ENCODE data around the gene GPALPP1.
"Not testable (repeated sequence)": the region's sequence is repeated elsewhere in the genome, so short reads cannot be mapped to it uniquely, and the experiment has no call there.

GPALPP1 gene, protein sequence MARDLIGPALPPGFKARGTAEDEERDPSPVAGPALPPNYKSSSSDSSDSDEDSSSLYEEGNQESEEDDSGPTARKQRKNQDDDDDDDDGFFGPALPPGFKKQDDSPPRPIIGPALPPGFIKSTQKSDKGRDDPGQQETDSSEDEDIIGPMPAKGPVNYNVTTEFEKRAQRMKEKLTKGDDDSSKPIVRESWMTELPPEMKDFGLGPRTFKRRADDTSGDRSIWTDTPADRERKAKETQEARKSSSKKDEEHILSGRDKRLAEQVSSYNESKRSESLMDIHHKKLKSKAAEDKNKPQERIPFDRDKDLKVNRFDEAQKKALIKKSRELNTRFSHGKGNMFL

DNA sequence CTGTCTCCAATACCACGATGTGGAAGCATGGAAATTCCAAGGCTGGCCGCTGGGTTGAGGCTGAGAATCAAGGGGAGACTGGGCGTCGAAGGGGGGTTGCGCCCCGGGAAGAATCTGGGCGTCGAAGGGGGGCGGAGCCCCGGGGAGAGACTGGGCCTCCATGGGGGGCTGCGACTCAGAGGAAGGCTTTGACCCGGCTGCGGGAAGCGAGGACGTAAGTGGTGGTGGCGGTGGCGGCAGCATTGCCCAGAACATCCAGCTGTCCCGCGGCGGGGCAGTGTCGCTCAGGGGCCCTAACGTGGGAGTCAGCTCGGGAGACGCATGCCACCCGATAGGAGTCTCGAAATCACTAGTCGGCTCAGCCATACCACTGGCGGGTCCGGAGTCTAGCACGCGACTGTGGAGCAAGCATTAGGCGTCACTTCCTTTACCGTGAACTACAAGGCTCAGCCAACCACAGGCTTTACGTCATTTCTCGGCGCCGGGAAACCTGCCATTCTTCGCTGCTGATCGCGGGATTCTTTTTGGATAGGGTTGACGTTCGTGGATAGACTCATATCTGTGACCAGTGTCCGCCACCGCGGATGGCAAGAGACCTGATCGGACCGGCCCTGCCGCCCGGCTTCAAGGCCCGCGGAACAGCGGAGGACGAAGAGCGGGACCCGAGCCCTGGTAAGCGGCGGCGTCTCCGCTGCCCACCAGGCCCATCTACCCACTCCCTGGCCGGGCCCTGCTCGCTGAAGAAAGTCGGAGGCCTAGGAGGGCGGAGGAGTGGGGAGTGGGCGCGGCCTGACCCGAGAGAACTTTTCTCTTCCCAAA lies at the start of gene GPALPP1, which contains the start of gene NUFIP1:
TSS of gene GPALPP1 (plus strand) at position 468 of the 819 bp plus-strand sequence. CDS start at position 585, 117 bp downstream.
TSS of gene NUFIP1 (minus strand) at position 401 of the 819 bp plus-strand sequence. CDS start at position 366, 35 bp downstream.
- peak; percentile 93 to 94 for DNase-seq (ENCODE audit: low read depth in 2 of 2)

DNA sequence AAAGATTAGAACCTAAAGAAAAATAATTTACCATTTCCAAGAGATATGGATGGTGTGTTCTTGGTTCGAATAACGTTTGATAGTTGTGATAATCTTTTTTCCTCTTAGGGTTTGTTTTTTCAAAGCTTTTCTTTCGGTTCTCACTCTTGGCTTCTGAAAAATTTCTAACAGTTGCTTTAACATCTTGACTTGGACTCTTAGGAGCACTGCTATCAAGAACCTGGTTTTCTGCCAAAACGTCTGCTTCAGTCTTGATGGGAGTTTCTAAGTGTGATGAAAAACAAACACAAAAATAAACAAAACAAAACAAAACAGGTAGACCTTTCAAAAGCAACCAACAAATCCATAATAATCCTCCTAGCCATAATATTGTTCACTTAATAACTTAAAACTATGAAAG lies 45.9 kb upstream of the GPALPP1 start:
- not testable (repeated sequence) for DNase-seq (ENCODE audit: low read depth in 2 of 2)

DNA sequence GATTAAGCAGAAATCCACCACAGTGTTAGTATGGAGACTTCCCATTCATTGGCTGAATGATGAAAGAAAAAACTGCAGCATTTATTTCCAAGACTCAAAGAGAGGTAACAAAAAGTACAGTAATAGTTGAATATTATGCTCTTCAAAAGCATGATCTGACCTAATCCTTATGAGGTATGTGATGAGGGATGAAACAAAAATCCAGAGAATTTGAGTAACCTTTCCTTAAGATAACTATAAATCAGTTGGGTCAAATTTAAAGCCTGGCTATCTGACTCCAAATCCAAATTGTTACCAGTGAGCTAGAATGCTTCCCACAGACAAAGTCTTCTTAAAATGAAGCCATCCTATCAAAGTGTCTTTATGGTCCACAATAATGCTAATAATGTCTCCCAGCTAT lies 38.2 kb upstream of the GPALPP1 start:
- DNase-seq (ENCODE audit: low read depth in 2 of 2), result no peak

DNA sequence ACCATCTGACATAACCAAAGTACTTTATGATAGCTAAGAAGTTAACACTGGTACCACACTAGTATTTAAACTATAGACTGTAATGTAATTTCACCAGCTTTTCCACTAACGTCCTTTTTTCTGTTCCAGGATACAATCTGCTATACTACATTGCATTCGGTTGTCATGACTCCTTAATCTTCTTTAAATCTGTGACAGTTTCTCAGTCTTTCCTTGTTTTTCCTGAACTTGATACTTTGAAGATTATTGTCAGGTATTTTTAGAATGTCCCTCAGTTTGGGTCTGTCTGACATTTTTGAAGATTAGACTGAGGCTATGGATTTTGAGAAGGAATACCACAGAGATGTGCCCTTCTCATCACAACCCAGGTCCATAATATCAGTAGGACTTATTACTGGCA lies 36.7 kb upstream of the GPALPP1 start:
- no peak for DNase-seq (ENCODE audit: low read depth in 2 of 2)

DNA sequence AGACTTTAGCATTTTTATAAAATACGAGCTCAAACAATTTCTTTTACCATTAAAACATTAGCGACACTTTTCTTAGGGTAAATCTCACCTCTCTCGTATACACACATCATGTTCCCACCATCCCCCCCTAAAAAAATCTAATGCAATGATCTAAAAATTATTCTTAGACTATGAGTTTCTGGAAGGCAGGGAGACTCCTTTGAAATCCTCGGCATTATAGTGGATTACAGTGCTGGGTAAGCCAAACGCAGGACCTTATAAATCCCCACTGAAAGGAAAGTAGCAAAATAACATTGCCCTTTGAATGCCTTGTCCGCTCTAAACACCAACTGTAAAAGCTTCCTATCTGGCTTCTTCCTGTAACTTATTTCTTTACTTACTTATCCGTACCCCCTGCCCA lies 35.1 kb upstream of the GPALPP1 start:
- no peak for DNase-seq (ENCODE audit: low read depth in 2 of 2)

DNA sequence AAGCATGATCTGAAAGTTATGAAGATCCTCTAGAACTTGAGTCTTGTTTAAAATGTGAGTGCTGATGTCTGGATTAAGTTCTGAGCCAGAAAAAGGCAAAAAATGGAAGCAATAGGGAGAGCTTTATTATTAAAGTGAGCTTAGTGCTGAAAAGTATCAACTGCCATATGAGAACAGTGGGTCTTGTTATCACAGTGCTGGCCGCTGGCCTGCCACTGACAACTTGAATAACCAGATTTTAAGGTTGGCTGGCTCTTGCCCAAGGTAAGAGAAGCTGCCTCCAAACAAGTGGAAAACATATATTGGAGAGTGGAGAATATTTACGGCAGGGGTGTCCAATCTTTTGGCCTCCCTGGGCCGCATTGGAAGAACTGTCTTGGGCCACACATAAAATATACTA lies 33.9 kb upstream of the GPALPP1 start:
- DNase-seq (ENCODE audit: low read depth in 2 of 2), result no peak

DNA sequence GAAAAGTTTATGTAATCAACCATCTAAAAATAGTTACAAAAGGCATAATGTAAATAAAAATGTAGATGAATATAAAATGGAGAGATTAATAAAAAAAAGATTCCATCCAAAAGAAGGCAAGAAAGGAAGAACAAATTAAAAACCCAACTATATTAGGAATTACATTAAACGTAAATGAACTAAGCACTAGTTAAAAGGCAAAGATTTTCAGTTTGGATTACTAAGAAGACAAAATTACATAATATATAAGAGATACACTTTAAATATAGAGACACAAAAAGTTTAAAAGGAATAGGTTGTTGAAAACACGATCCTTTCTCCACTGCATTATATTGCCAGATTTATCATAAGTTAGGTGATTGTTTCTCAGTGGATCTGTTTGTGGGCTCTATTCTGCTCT lies 27.3 kb upstream of the GPALPP1 start:
- no peak for DNase-seq (ENCODE audit: low read depth in 2 of 2)

DNA sequence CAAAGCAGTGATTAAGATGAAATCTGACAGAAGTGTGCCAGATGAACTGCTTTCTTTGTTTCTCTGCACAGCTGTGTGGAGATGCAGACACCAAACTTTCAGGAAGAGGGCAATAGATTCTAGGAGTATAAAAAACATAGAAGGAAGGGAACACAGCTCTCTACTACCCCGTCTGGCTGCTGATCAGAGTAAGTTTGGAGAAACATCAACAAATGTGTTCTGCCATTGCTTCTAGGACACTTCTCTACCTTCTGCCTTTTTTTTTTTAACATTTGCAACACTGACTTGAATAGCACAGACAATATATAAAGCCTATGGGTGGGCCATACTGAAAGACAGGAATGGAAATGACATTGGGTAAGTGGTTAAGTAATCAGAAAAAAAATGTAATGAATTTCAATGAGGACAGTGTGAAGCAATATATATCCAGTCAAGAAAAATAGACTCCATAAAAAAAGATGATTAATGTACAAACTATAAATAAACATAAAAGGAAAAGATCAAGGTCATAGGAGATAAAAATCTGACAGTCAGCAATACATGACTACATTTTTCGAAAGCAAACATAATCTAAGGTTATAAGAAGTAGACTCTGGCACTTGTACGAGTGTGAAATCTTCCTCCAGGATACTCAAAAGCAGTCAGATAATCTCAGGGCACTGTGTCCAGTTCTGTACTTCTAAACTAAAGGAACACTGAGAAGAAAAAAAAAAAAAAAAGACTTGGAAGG lies 21.5 kb upstream of the GPALPP1 start:
- no peak for DNase-seq (ENCODE audit: low read depth in 2 of 2)

DNA sequence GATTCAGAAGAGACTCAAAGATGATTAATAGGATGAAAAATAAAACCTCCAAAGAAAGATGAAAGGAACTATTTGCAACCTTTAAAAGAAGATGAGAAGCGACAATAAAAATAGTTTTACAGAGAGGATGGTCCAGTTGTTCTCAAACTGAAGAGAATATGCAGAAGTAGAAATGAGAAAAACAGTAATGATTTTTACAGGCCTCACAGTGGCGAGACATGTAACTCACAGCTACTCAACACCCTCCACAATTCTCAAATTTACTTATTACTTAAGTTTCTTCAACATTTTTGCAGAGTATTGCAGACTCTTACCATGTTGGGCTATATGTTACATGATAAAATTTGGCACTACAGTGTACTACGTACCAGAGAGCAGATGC lies 20.9 kb upstream of the GPALPP1 start:
- DNase-seq (ENCODE audit: low read depth in 2 of 2), result no peak

DNA sequence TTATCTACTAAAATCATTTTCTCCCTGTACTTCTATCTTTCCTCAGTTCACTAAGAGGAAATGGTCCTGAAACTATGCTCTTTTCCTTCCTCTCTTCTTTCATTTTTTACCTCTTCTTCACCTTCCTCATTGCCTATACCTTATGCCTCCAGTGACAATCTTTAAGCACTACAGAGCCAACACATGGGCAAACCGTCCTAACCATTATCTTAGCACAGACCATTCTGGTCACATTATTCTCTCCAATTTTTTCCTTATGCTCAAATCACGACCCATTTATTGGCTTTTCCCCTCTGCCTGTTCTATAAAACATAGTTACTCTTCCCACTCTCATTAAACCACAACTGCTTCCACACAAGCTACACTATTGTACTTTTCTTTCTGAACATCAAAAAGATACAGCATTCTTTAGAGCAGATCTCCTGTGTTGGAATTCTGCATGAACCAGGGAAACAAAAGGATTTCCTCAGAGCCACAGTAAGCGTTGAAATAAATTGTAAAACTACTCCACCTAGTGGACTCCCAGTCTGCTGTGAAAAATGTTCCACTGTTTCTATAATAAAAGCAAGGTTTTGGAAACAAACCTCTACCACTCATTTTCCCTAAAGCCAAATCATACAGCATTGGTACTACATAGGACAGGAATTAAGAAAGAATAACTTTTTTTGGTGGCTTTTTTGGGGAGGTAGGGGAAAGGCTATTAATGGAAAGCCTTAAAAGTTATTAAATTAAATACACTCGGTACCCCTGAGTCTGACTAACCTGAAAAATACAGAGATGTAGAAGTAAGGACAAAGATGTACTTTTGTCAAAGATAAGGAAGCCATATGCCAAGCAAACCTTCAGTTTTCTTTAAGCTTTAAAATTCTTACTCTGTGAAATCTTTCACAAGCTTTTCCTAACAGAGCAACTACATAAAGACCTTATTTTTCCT lies 19.5 kb upstream of the GPALPP1 start:
- no peak for DNase-seq (ENCODE audit: low read depth in 2 of 2)

DNA sequence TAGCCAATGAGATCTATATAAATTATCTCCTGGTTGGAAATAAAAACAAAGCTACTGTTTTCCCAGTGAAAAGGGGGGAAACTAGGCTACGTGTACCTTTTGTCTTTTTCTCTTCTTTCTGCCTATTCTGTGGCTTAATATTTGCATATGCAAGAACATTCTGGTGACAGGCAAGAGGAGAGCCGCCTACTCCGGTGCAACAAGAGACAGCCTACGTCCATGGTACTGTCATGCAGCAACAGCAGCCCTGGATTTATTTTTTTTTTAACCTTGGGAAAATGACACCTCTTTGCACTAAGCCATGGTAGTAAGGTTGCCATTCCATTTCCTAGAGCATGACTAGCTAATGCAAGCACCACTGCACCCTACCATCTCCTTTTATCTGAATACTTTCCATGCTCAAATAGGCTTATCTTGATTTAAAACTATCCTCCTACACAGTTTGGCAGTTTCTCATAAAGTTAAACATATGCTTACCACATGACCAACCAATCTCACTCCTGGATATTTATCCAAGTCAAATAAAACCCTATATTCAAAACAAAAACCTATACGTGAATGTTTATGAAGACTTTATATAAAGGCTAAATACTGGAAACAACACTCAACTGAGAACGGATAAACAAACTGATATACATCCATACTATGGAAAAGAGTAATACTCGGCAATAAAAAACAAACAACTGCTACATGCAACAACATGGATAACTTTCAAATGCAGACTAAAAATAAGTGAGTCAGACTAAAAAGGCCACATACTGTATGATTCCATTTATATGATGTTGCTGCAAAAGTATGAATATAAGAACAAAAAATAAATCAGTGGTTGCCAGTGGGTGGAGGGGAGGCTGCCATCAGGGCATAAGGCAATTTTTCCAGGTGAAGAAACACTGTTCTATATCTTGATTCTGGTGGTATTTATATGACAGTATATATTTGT lies 17.4 kb upstream of the GPALPP1 start:
- no peak for DNase-seq (ENCODE audit: low read depth in 2 of 2)

DNA sequence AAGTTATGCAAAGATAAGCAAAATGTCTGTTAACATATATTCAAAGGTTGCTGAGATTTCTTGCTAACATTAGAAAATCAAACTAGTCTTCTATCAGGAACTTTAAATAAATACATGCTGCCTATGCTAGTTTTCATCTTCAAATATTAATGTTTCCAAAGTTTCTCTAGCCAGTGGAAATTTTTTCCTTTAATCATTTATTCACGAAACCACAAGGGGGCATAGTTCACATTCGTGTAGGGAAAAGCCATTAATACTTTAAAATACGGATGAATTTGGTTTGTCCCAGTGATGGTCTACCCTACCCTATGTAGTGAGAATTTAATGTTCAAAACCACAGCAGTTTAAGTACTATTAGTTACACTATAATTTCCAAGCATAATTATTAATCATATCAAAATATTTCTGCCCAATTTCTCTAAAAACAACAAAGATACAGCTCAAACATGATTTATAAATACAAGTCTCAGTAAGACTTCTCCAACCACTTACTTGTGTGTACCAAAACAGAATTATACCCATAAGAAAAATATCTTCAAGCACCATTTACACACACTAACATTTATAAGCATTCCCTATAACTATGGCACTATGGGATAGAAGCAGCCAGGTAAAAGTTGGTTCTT lies 16.3 kb upstream of the GPALPP1 start:
- no peak for DNase-seq (ENCODE audit: low read depth in 2 of 2)

DNA sequence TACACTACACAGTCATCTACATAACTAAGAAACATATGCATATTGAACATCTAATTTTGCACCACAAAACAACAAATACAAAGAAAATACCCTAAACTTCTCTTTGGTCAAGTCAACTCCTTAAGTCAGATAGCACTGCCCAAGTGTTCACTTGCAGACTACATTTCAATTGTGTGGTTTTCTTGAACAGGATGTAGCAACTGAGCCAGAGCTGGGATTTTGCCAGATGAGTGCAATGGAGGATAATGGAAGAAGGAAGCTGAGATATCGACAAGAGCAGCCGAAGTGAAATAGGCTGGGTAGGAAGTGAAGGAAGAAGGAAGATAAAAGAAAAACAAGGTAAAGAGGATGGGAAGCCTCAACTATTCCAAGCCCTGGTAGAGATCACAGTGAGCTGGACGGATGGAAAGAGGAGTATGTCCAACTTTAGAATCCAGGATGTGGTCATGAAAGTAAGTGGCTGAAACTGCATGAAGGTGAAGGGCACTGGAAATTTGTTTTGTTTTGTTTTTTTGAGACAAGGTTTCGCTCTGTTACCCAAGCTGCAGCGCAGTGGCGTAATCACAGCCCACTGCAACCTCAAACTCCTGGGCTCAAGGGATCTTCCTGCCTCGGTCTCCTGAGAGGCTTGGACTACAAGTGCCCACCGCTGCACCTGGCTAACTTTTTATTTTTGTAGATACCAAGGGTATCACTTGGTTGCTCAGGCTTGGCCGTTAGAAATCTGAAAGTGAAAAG lies 15.1 kb upstream of the GPALPP1 start:
- DNase-seq (ENCODE audit: low read depth in 2 of 2), result no peak

DNA sequence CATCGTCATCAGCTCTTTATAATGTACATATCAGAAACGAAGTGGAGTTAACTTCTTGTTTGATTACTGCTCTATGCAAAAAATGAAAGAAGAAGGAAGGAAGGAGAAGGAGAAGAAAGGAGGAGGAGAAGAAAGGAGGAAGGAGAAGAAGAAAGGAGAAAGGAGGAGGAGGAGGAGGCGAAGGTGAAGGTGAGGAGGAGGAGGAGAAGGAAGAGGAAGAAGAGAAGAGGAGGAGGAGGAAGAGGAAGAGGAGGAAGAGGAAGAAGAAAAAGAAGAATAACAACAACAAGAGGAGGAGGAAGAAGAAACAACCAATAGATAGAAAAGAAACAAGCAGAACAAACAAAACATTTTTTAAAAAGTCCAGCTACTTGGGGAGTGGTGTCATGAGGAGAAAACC lies 13.1 kb upstream of the GPALPP1 start:
- DNase-seq (ENCODE audit: low read depth in 2 of 2), result no peak

DNA sequence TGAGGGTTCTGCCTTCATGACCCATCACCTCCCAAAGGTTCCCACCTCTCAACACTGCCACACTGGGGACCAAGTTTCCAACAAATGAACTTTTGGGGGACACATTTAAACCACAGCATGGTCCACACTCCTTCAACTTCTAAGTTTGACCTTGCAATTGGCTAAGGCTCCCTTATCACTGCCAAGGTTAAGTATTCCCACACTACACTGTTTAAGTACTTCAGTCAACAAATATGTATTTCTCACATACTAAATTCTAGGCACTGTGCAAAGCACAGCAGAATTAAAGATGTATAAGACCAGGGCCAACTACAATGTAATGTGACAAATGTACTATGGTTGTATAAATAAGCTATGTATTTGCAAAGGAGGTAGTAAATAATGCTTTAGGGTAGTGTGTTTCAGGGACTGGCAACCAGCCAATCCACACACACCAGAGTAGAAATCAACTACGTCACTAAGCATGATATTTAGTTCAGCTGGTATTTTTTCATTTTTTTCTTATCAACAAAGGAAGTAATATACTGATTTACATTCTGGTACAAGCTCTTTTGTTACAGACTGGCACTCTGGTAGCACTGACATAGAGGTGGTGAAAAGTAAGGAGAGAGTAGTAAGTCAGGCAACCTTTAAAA lies 12.3 kb upstream of the GPALPP1 start:
- no peak for DNase-seq (ENCODE audit: low read depth in 2 of 2)

DNA sequence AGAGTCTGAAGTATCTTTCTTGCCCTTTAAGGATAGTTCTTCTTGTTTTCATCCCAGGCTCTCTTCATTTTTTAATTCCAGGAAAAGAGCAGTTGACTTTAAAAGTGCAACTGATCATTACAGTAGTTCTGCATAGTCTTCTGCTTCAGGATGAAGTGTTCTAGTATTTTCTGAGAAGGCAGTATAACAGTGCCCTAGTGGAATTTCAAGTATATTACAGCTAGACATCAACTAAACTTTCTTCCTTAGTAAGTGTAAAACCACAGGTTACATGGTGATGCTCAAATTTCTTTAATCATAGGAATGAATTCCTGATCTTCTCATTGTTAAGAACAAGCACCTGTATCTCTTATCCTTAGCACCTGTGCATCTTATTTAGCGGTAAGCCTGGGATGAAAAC lies 11.0 kb upstream of the GPALPP1 start:
- no peak for DNase-seq (ENCODE audit: low read depth in 2 of 2)

DNA sequence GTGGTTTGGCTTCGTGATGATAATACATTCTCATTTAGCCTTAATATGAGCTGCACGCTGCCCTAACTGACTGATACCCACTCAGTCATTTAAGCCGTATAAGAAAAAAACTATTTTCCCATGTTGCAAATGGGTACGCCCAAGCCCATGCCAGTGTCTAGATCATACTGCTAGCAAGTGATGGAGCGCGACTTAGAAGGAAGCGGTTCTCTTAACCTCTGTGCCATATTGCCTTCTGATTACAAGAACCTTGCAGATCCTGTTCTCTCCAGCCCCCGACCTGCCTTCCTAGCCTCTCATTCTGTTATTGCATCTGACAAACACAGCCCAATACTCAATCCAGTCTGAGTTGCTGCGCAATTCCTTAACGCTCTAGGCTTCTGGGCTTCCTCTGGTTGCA lies 603 bp downstream of the GPALPP1 start:
- no peak for DNase-seq (ENCODE audit: low read depth in 2 of 2)

DNA sequence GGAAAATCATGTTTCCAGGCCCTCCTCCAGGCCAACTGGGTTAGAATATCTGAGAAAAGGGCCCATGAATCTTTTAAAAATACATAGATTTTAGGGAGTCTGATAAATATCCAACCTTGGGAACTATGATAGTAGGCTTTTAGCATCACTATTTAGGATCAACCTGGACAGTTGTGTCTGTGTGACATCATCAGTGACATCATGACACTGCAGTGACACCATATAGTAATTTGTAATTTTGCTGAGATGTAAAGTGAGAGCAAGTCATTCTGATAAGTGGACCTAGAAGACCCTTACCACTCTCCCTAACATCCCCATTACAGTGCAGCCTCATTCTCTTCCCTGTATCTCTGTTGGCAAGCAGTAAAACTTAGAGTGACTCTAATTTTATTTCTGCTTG lies 14.1 kb downstream of the GPALPP1 start:
- DNase-seq (ENCODE audit: low read depth in 2 of 2), result no peak

DNA sequence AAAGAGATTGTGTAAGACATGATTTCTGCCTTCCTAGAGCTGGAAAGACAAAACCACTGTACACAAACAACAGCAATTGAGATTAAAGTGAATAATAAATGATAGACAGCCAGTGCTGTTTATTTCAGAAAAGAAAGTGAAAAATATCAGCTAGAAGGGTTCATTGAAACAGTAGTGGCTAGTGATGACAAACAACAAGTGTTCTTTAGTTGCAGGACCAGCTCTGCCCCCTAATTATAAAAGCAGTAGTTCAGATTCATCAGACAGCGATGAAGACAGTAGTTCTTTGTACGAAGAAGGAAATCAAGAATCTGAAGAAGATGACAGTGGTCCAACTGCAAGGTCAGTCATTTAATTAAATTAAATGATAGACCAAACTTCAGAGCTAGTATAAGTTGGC lies 14.8 kb downstream of the GPALPP1 start:
- DNase-seq (ENCODE audit: low read depth in 2 of 2), result no peak

Data from stimulated activated CD4-positive, alpha-beta T cell treated with anti-CD3 and anti-CD28 coated beads, Interleukin-4, amount 100 ng/mL, for 48 hours (primary cell).